H9 (cell line): ENCODE measurements around the gene ACOX3. TPM values are rescaled to one million over a fixed set of nuclear protein-coding genes. Genes with fewer than 3 reads are reported as not detected.

Experiments used
- DNase-seq: peaks from one replicate; pipeline ENCODE4 v3.0.0-alpha.2; 2017
- H2AFZ ChIP-seq: one replicate; pipeline ENCODE4 v1.6.1; 2013; ENCODE audit warnings: mild to moderate bottlenecking, low read length, control low read depth, moderate library complexity
- H2AK5ac ChIP-seq: 2 replicates; pipeline ENCODE4 v1.6.1; 2013; ENCODE audit warnings: low read length, control low read depth, mixed read lengths; ENCODE audit not compliant: insufficient read length
- H2BK120ac ChIP-seq: one replicate; pipeline ENCODE4 v1.6.1; 2013; ENCODE audit warnings: low read depth, mild to moderate bottlenecking, low read length, control low read depth, inconsistent platforms; ENCODE audit not compliant: poor library complexity, severe bottlenecking
- H2BK12ac ChIP-seq: 2 replicates; pipeline ENCODE4 v1.6.1; 2013; ENCODE audit warnings: low read length, control low read depth, mixed read lengths, low read depth; ENCODE audit not compliant: insufficient read length
- H2BK15ac ChIP-seq: 2 replicates; pipeline ENCODE4 v1.6.1; 2013; ENCODE audit warnings: low read depth, low read length, control low read depth
- H2BK20ac ChIP-seq: one replicate; pipeline ENCODE4 v1.6.1; 2013; ENCODE audit warnings: low read depth, mild to moderate bottlenecking, low read length, control low read depth, inconsistent platforms; ENCODE audit not compliant: poor library complexity, severe bottlenecking
- H2BK5ac ChIP-seq: 2 replicates; pipeline ENCODE4 v1.6.1; 2013; ENCODE audit warnings: low read length, control low read depth, mixed read lengths; ENCODE audit not compliant: insufficient read length
- H3K14ac ChIP-seq: 2 replicates; pipeline ENCODE4 v1.6.1; 2013; ENCODE audit warnings: low read length, control low read depth; ENCODE audit not compliant: insufficient read depth
- H3K18ac ChIP-seq: 2 replicates; pipeline ENCODE4 v1.6.1; 2013; ENCODE audit warnings: low read depth, mild to moderate bottlenecking, mixed read lengths, low read length, control low read depth; ENCODE audit not compliant: insufficient read length
- H3K23ac ChIP-seq: 2 replicates; pipeline ENCODE4 v1.6.1; 2013; ENCODE audit warnings: low read length, control low read depth, mixed read lengths, low read depth; ENCODE audit not compliant: insufficient read length
- H3K23me2 ChIP-seq: 2 replicates; pipeline ENCODE4 v1.6.1; 2013; ENCODE audit warnings: low read depth, mild to moderate bottlenecking, mixed read lengths, low read length, control low read depth; ENCODE audit not compliant: insufficient read length, poor library complexity, severe bottlenecking
- H3K27ac ChIP-seq: 2 replicates; pipeline ENCODE4 v1.5.1; 2013; ENCODE audit warnings: low read length, control low read depth, mixed read lengths, low read depth; ENCODE audit not compliant: insufficient read length
- H3K27me3 ChIP-seq: 2 replicates; pipeline ENCODE4 v1.6.1; 2013; ENCODE audit warnings: low read length, control low read depth, inconsistent platforms; ENCODE audit not compliant: insufficient read depth
- H3K4ac ChIP-seq: 2 replicates; pipeline ENCODE4 v1.6.1; 2013; ENCODE audit warnings: low read depth, mild to moderate bottlenecking, control low read depth, inconsistent platforms, low read length, moderate library complexity
- H3K4me1 ChIP-seq: 2 replicates; pipeline ENCODE4 v1.6.1; 2013; ENCODE audit warnings: low read length, control low read depth, inconsistent platforms; ENCODE audit not compliant: insufficient read depth
- H3K4me2 ChIP-seq: 2 replicates; pipeline ENCODE4 v1.6.1; 2013; ENCODE audit warnings: low read length, control low read depth, mixed read lengths; ENCODE audit not compliant: insufficient read length, insufficient read depth
- H3K56ac ChIP-seq: 2 replicates; pipeline ENCODE4 v1.6.1; 2013; ENCODE audit warnings: low read depth, mild to moderate bottlenecking, mixed read lengths, low read length, control low read depth; ENCODE audit not compliant: insufficient read length
- H3K79me1 ChIP-seq: 2 replicates; pipeline ENCODE4 v1.6.1; 2013; ENCODE audit warnings: low read depth, mild to moderate bottlenecking, moderate library complexity, low read length, control low read depth, inconsistent platforms; ENCODE audit not compliant: insufficient read depth, poor library complexity, severe bottlenecking
- H3K79me2 ChIP-seq: 2 replicates; pipeline ENCODE4 v1.6.1; 2013; ENCODE audit warnings: low read length, control low read depth, inconsistent platforms; ENCODE audit not compliant: insufficient read depth
- H3K9ac ChIP-seq: 2 replicates; pipeline ENCODE4 v1.6.1; 2013; ENCODE audit warnings: low read length, control low read depth, mixed read lengths; ENCODE audit not compliant: insufficient read length; ENCODE audit errors: extremely low read depth
- H3K9me3 ChIP-seq: one replicate; pipeline ENCODE4 v1.6.1; 2013; ENCODE audit warnings: low read depth, low read length, inconsistent platforms; ENCODE audit not compliant: control insufficient read depth
- H3T11ph ChIP-seq: one replicate; pipeline ENCODE4 v1.6.1; 2013; ENCODE audit warnings: mild to moderate bottlenecking, low read length, control low read depth, inconsistent platforms
- H4K20me1 ChIP-seq: one replicate; pipeline ENCODE4 v1.6.1; 2013; ENCODE audit not compliant: control insufficient read depth, insufficient read length, insufficient read depth
- H4K5ac ChIP-seq: 2 replicates; pipeline ENCODE4 v1.6.1; 2013; ENCODE audit warnings: low read depth, mild to moderate bottlenecking, mixed read lengths, low read length, control low read depth; ENCODE audit not compliant: insufficient read length
- H4K8ac ChIP-seq: replicated peaks from 2 replicates; pipeline ENCODE4 v1.6.1; 2013; ENCODE audit warnings: low read length, control low read depth, mixed read lengths, low read depth; ENCODE audit not compliant: insufficient read length
- H4K91ac ChIP-seq: 2 replicates; pipeline ENCODE4 v1.6.1; 2013; ENCODE audit warnings: low read depth, mild to moderate bottlenecking, moderate library complexity, mixed read lengths, low read length, control low read depth; ENCODE audit not compliant: insufficient read length
- H3K27ac Mint-ChIP-seq, 3 experiments: 2 replicates in 2 of 3; 3 replicates in 1 of 3; pipeline ENCODE4 v1.8.0; 2020 to 2021; ENCODE audit warnings: mixed read lengths in 3 of 3, mild to moderate bottlenecking in 1 of 3, moderate library complexity in 1 of 3
- H3K27me3 Mint-ChIP-seq: 2 replicates; pipeline ENCODE4 v1.8.0; 2021; ENCODE audit warnings: low read depth, mild to moderate bottlenecking, moderate library complexity, mixed read lengths
- H3K36me3 Mint-ChIP-seq, 3 experiments: 2 replicates in 2 of 3; 3 replicates in 1 of 3; pipeline ENCODE4 v1.8.0; 2020 to 2021; ENCODE audit warnings: low read depth in 3 of 3, mixed read lengths in 3 of 3; ENCODE audit not compliant: insufficient read depth in 1 of 3
- H3K4me1 Mint-ChIP-seq, 2 experiments: 2 replicates each; pipeline ENCODE4 v1.8.0; 2020; ENCODE audit warnings: mixed read lengths in 2 of 2
- H3K4me3 Mint-ChIP-seq, 2 experiments: 2 replicates in 1 of 2; 3 replicates in 1 of 2; pipeline ENCODE4 v1.8.0; 2020 to 2021; ENCODE audit warnings: mild to moderate bottlenecking in 2 of 2, mixed read lengths in 2 of 2, moderate library complexity in 1 of 2
- H3K9me3 Mint-ChIP-seq, 2 experiments: 2 replicates in 1 of 2; 3 replicates in 1 of 2; pipeline ENCODE4 v1.8.0; 2020; ENCODE audit warnings: mild to moderate bottlenecking in 2 of 2, mixed read lengths in 2 of 2, moderate library complexity in 1 of 2
- CTCF ChIP-seq: fragments of 200-600 bp; sonication (generic); conservative IDR thresholded peaks from 3 replicates; pipeline ENCODE4 v1.8.0; 2021; ENCODE audit warnings: antibody characterized with exemption, mild to moderate bottlenecking
- WGBS: extraction: QIAGEN DNeasy Blood & Tissue Kit; methylation state at CpG from one replicate; pipeline ENCODE4 v1.1.7; 2013; ENCODE audit warnings: missing lambda C conversion rate, low lambda C conversion rate, mixed read lengths; ENCODE audit not compliant: insufficient read length; ENCODE audit errors: extremely low coverage; 5-methylcytosine and 5-hydroxymethylcytosine counted together
- total RNA-seq: library from RNA; stranded (reverse); gene quantifications from 2 replicates; pipeline ENCODE4 v1.2.1, GENCODE V29; 2021

Gene ACOX3
- total RNA-seq, 1 experiment from 2014 or later: 13.8 TPM

DNA sequence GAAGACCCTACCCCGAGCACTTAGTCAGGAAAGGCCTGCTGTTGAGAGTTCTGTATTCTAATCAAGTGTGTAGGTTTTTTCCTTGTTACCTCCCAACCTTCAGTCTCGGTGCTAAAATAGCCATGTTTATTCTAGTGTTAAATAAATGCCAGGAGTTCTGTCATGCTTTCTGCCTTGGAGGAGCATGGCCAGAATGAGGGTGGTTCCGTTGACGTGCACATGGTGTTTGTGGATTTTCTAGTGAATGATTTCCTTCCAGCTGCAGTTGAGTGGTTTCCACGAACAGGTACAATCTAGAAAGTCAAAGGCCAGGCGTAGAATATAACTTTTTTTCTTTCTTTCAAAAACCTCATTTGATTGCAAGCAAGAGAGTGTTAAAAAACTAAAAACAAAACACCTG is 21.1 kb upstream of the ACOX3 start:
- H3K23me2 ChIP-seq: no peaks in the 10 kb centered on the region
- H4K91ac ChIP-seq: no peak overlapping the region
- H3K9me3 ChIP-seq: no peaks in the 10 kb centered on the region
- no peak overlapping the region for H3K18ac ChIP-seq
- Mint-ChIP-seq H3K36me3 (peaks cover 16 to 60% (median 28%) of the 10 kb centered on the region in 3 experiments; a peak in 6 of 7 replicates), H3K27ac (no peak overlapping the region), H3K4me1 (peaks cover 6 to 12% of the 10 kb centered on the region in 2 experiments), H3K4me3 (no peak overlapping the region), H3K27me3 (no peaks in the 10 kb centered on the region), H3K9me3 (no peaks in the 10 kb centered on the region)
- no peaks in the 10 kb centered on the region for H3K79me1 ChIP-seq
- H3K27me3 ChIP-seq: no peaks in the 10 kb centered on the region
- no CpG with 5 or more reads among the region's 6 CpGs for WGBS
- no peak overlapping the region for H2AK5ac ChIP-seq
- no peak overlapping the region for H2BK15ac ChIP-seq
- H3K27ac ChIP-seq: no peak overlapping the region
- no peak overlapping the region for H3K14ac ChIP-seq
- DNase-seq: no peak
- no peak overlapping the region for H2BK12ac ChIP-seq
- no peaks in the 10 kb centered on the region for H3K4me1 ChIP-seq
- H2BK5ac ChIP-seq: no peak overlapping the region
- no peak overlapping the region for H4K8ac ChIP-seq
- no peak overlapping the region for H3T11ph ChIP-seq
- H4K5ac ChIP-seq: no peak overlapping the region
- no peak overlapping the region for H2AFZ ChIP-seq
- H3K79me2 ChIP-seq: no peaks in the 10 kb centered on the region
- H3K4ac ChIP-seq: no peak overlapping the region
- no peak for TF ChIP-seq CTCF
- no peak overlapping the region for H3K56ac ChIP-seq
- no peak overlapping the region for H2BK120ac ChIP-seq
- H2BK20ac ChIP-seq: no peak overlapping the region
- H3K23ac ChIP-seq: no peak overlapping the region
- no peak overlapping the region for H3K9ac ChIP-seq
- H4K20me1 ChIP-seq: no peaks in the 10 kb centered on the region
- H3K4me2 ChIP-seq: no peak overlapping the region
